Calu3 (cell line): ENCODE data around the gene SMOC1. TPM values are rescaled to one million over a fixed set of nuclear protein-coding genes. Genes with fewer than 3 reads are reported as not detected.

Source experiments
- BruUV-seq: library from RNA; stranded (reverse); fragments of 400-500 nt; replicated peaks from 2 replicates; lab custom pipeline; 2021; lab: Mats Ljungman, UMichigan
- CTCF ChIA-PET: fragments of 300-600 bp; sonication (Branson Sonifier 250); formaldehyde crosslinking; loops from one replicate; lab custom pipeline; 2022; ENCODE audit warnings: antibody characterized with exemption; lab: Charles Lee
- DNase-seq: peaks from one replicate; pipeline ENCODE4 v3.0.0; 2022
- H3K27ac Mint-ChIP-seq: one replicate; pipeline ENCODE4 v1.8.0; 2022; ENCODE audit warnings: mixed read lengths; ENCODE audit not compliant: unreplicated experiment
- H3K27me3 Mint-ChIP-seq: one replicate; pipeline ENCODE4 v1.8.0; 2022; ENCODE audit warnings: mixed read lengths; ENCODE audit not compliant: unreplicated experiment
- H3K36me3 Mint-ChIP-seq: one replicate; pipeline ENCODE4 v1.8.0; 2022; ENCODE audit warnings: mild to moderate bottlenecking, moderate library complexity, mixed read lengths; ENCODE audit not compliant: insufficient read depth, unreplicated experiment
- H3K4me1 Mint-ChIP-seq: one replicate; pipeline ENCODE4 v1.8.0; 2022; ENCODE audit warnings: mild to moderate bottlenecking, low read depth, mixed read lengths; ENCODE audit not compliant: unreplicated experiment
- H3K4me3 Mint-ChIP-seq: one replicate; pipeline ENCODE4 v1.8.0; 2022; ENCODE audit warnings: mild to moderate bottlenecking, low read depth, moderate library complexity, mixed read lengths; ENCODE audit not compliant: unreplicated experiment
- H3K9me3 Mint-ChIP-seq: one replicate; pipeline ENCODE4 v1.8.0; 2022; ENCODE audit warnings: low read depth, mixed read lengths; ENCODE audit not compliant: unreplicated experiment
- CTCF ChIP-seq: fragments of 200-600 bp; IDR thresholded peaks from one replicate; pipeline ENCODE4 v1.8.0; 2022; ENCODE audit warnings: antibody characterized with exemption; ENCODE audit not compliant: unreplicated experiment
- intact Hi-C: fragments of 100-400 bp; cut with micrococcal nuclease; formaldehyde crosslinking; loops from one replicate; pipeline ENCODE4 v1.10.0; 2022; ENCODE audit not compliant: unreplicated experiment
- total RNA-seq: library from RNA; stranded (reverse); gene quantifications from 2 replicates; pipeline ENCODE4 v1.2.3, GENCODE V29; 2022

SMOC1 gene
- total RNA-seq, 1 experiment from 2014 or later, result 39.6 TPM

- Mint-ChIP-seq H3K4me3 (no peak overlapping the region), H3K36me3 (no peaks in the 10 kb centered on the region), H3K27me3 (no peaks in the 10 kb centered on the region), H3K4me1 (no peaks in the 10 kb centered on the region), H3K9me3 (no peaks in the 10 kb centered on the region), H3K27ac (no peak overlapping the region)
- no peak for TF ChIP-seq CTCF
- no TSS peak for BruUV-seq
- no peak for DNase-seq
- intact Hi-C loops, result no loop called here
- CTCF ChIA-PET, result no interaction called here
These were observed 76.9 kb downstream of the SMOC1 start for GRCh38 chr14:69955855-69956845.

- intact Hi-C loops, result no loop called here
- CTCF ChIA-PET, result no interaction called here
- no peaks in the 10 kb centered on the region for H3K36me3 Mint-ChIP-seq
These were observed 77.8 kb downstream of the SMOC1 start for GRCh38 chr14:69956970-69957369.

GRCh38 chr14:69957986-69958385 is 78.8 kb downstream of the SMOC1 start:
- DNase-seq, result no peak
- no TSS peak for BruUV-seq
- H3K27me3 Mint-ChIP-seq, result no peaks in the 10 kb centered on the region
- no peak overlapping the region for H3K27ac Mint-ChIP-seq
- intact Hi-C loops, result no loop called here
- no peak for TF ChIP-seq CTCF
- no peaks in the 10 kb centered on the region for H3K36me3 Mint-ChIP-seq
- CTCF ChIA-PET, result no interaction called here
- no peak overlapping the region for H3K4me3 Mint-ChIP-seq
- no peaks in the 10 kb centered on the region for H3K9me3 Mint-ChIP-seq
- H3K4me1 Mint-ChIP-seq, result no peaks in the 10 kb centered on the region

More at GRCh38 chr14:69956970-69957369, 77.8 kb downstream of the SMOC1 start:
- Mint-ChIP-seq H3K4me1 (no peaks in the 10 kb centered on the region), H3K4me3 (no peak overlapping the region), H3K27ac (no peak overlapping the region), H3K9me3 (no peaks in the 10 kb centered on the region), H3K27me3 (no peaks in the 10 kb centered on the region)
- no TSS peak for BruUV-seq
- DNase-seq, result no peak
- no peak for TF ChIP-seq CTCF

GRCh38 chr14:69959136-69959535 is 79.9 kb downstream of the SMOC1 start:
- no peaks in the 10 kb centered on the region for H3K9me3 Mint-ChIP-seq
- intact Hi-C loops, result no loop called here

More at GRCh38 chr14:69959136-69959535, 79.9 kb downstream of the SMOC1 start:
- CTCF ChIA-PET, result interaction anchor here (1.7 kb wide), 1 partner anchor 16 kb away, joined by 4 read pairs; no protein-coding TSS in a partner anchor
- Mint-ChIP-seq H3K4me3 (no peak overlapping the region), H3K27me3 (no peaks in the 10 kb centered on the region), H3K4me1 (no peaks in the 10 kb centered on the region), H3K27ac (no peak overlapping the region), H3K36me3 (no peaks in the 10 kb centered on the region)
- no peak for TF ChIP-seq CTCF
- no peak for DNase-seq
- BruUV-seq, result no TSS peak
